Measurements from ENCODE around the gene BRMS1L.
"Not testable (repeated sequence)": the region's sequence is repeated elsewhere in the genome, so short reads cannot be mapped to it uniquely, and the experiment has no call there.

DNA sequence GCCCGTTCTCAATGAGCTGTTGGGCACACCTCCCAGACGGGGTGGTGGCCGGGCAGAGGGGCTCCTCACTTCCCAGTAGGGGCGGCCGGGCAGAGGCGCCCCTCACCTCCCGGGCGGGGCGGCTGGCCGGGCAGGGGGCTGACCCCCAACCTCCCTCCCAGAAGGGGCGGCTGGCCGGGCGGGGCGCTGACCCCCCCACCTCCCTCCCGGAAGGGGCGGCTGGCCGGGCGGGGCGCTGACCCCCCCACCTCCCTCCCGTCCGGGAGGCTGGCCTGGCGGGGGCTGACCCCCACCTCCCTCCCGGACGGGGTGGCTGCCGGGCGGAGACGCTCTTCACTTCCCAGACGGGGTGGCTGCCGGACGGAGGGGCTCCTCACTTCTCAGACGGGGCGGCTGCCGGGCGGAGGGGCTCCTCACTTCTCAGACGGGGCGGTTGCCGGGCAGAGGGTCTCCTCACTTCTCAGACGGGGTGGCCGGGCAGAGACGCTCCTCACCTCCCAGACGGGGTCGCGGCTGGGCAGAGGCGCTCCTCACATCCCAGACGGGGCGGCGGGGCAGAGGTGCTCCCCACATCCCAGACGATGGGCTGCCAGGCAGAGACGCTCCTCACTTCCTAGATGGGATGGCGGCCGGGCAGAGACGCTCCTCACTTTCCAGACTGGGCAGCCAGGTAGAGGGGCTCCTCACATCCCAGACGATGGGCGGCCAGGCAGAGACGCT, 1.5 kb upstream of the BRMS1L start:
- TF ChIP-seq POLR2A (IDR thresholded peaks at IDR 0.05); POLR2AphosphoS5 (IDR thresholded peaks at IDR 0.05); CTCF (IDR thresholded peaks at IDR 0.05); EP300 (IDR thresholded peaks at IDR 0.05; ENCODE audit: low read depth): not testable (repeated sequence)

Measured in transverse colon (tissue), 4 donors.